Cardiac muscle cell (in vitro differentiated cells and primary cell): Measurements from ENCODE around the gene ACTRT3. TPM values are rescaled to one million over a fixed set of nuclear protein-coding genes. Genes with fewer than 3 reads are reported as not detected.

Experiments
- DNase-seq, 2 donors: peaks; one replicate each; pipeline versions ENCODE4 v3.0.0 to v3.0.0-alpha.2; 2010 to 2017; ENCODE audit warnings: low read depth in 1 of 2, low spot score in 1 of 2
- H3K27ac ChIP-seq: fragments of 200-600 bp; sonication (generic); 2 replicates; pipeline ENCODE4 v1.5.1; 2016
- H3K27me3 ChIP-seq: fragments of 200-600 bp; sonication (generic); 2 replicates; pipeline ENCODE4 v1.6.0; 2016; ENCODE audit warnings: control low read depth
- H3K36me3 ChIP-seq: fragments of 200-600 bp; sonication (generic); 2 replicates; pipeline ENCODE4 v1.5.1; 2016; ENCODE audit warnings: control low read depth
- H3K4me1 ChIP-seq: fragments of 200-600 bp; sonication (generic); 2 replicates; pipeline ENCODE4 v1.8.1; 2017; ENCODE audit warnings: low read depth, mild to moderate bottlenecking, mixed run types
- H3K4me3 ChIP-seq: fragments of 200-600 bp; sonication (generic); 2 replicates; pipeline ENCODE4 v1.5.1; 2016; ENCODE audit warnings: mild to moderate bottlenecking
- H3K9me3 ChIP-seq: fragments of 200-600 bp; sonication (generic); 2 replicates; pipeline ENCODE4 v1.5.1; 2017; ENCODE audit warnings: low read depth, mild to moderate bottlenecking, control low read depth
- polyA plus RNA-seq: library from polyadenylated mRNA; unstranded; fragments of >200 nt; fragmentation: Nextera tagmentation; extraction: Ambion mirVana; gene quantifications from 2 replicates; pipeline ENCODE4 v1.2.1, GENCODE V29; 2016
- total RNA-seq: library from RNA; depleted of rRNA; stranded (reverse); fragments of >200 nt; gene quantifications from 2 replicates; pipeline ENCODE4 v1.2.3, GENCODE V29; 2016
- TF ChIP-seq, protein P1 (sequence below): IDR thresholded peaks from 2 replicates; pipeline ENCODE4 v1.5.1; 2012; ENCODE audit warnings: low read depth, mild to moderate bottlenecking, low read length

The ACTRT3 gene
- total and polyA plus RNA-seq, 2 experiments from 2014 or later, result 1.7 TPM

DNA sequence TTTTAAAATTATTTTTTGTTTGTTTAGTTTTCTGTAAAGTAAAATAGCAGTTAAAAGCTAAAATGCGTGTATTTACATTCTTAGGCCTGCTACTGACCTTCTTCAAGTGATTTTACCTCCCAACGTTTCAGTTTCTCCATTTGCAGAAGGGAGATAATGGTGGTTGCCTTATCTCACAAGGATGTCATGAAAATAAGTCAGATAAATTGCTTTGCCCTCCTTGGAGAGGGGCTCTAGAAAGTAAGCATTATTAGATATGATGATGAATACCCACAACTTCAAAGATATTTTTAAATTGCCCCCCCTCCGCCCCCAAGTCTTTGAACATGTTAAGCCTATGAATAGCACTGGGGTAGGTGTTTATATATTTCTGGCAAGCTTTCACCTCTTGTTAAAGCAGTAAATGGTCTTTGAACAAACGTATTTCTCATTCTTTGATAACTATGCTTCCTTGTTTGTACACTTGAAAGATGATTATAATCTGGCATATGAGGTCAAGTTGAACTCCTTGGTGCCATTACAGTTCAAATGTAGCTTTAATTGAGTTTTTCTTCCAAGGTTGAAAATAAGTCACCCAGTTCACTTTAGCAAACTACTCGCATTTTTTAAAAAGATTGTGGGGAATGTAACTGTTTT lies 10.9 kb downstream of the ACTRT3 start:
- DNase-seq, result no peak
- Histone ChIP-seq H3K4me1 (peaks cover 4% of the 10 kb centered on the region), H3K27ac (no peak overlapping the region), H3K9me3 (no peaks in the 10 kb centered on the region), H3K36me3 (no peaks in the 10 kb centered on the region), H3K4me3 (no peak overlapping the region), H3K27me3 (no peaks in the 10 kb centered on the region)
- TF ChIP-seq, protein P1, sequence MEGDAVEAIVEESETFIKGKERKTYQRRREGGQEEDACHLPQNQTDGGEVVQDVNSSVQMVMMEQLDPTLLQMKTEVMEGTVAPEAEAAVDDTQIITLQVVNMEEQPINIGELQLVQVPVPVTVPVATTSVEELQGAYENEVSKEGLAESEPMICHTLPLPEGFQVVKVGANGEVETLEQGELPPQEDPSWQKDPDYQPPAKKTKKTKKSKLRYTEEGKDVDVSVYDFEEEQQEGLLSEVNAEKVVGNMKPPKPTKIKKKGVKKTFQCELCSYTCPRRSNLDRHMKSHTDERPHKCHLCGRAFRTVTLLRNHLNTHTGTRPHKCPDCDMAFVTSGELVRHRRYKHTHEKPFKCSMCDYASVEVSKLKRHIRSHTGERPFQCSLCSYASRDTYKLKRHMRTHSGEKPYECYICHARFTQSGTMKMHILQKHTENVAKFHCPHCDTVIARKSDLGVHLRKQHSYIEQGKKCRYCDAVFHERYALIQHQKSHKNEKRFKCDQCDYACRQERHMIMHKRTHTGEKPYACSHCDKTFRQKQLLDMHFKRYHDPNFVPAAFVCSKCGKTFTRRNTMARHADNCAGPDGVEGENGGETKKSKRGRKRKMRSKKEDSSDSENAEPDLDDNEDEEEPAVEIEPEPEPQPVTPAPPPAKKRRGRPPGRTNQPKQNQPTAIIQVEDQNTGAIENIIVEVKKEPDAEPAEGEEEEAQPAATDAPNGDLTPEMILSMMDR, result no peak

DNA sequence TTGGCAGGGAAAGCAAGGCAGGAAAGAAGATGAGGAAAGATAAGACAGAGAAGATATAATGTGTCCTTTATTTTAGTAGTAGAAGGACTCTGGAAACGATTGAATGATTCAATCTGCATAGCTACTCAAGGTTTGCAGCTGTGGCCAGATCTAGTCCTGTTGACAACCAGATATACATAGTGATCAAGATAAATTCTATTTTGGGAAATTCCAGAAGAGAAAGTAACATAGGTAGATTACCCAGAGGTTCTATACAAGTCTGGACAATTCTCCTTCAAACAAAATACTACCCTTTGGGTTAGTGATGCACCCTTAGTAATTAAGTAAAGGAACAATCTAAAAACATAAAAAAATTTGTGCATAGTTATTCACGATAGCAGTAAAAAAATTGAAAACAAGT lies 13.9 kb downstream of the ACTRT3 start:
- H3K4me1 ChIP-seq, result peaks cover 4% of the 10 kb centered on the region
- no peak for DNase-seq
- TF ChIP-seq, protein P1, result no peak
- H3K27me3 ChIP-seq, result no peaks in the 10 kb centered on the region
- H3K9me3 ChIP-seq, result no peaks in the 10 kb centered on the region
- no peak overlapping the region for H3K27ac ChIP-seq
- H3K4me3 ChIP-seq, result no peak overlapping the region
- H3K36me3 ChIP-seq, result no peaks in the 10 kb centered on the region

DNA sequence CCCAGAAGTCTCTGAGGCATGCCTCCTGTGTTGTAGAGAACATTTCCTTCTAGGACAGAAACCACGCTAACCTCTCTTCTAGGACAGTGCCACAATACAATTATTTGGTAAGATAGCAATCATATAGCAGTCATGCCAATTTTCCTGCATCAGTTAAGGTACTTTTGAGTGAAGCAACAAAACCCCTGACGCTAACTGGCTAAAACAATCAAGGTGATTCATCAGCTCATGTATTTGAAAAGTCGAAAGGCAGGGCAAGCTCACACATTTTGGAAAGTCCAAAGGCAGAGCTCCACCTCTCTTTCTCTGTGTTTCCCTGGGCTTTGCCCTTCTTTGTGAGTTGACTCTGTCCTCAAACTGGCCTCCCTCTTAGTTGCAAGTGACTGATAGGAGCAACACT lies 14.7 kb downstream of the ACTRT3 start:
- H3K27ac ChIP-seq, result no peak overlapping the region

DNA sequence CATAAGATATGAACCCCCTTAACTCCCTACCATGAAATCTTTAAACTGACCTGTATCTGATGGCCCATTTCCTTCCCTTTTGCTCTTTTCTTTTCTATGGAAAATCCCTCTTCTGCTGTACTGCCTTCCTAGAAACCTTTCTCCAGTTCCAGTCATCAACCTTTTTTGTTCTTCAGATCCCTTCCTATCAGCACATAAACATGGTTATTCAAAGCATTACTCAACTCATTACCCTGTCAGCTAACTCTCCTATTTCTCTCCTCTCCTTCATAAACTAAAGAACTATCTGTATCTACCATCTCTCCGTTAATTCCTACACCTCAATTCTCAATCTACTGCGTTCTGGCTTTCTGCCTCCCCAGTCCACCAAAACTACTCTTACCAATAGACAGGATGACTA lies 17.5 kb downstream of the ACTRT3 start:
- TF ChIP-seq, protein P1, result no peak
- Histone ChIP-seq H3K4me1 (no peaks in the 10 kb centered on the region), H3K9me3 (no peaks in the 10 kb centered on the region), H3K4me3 (no peak overlapping the region), H3K27ac (no peak overlapping the region), H3K27me3 (peaks cover 6% of the 10 kb centered on the region), H3K36me3 (no peaks in the 10 kb centered on the region)
- DNase-seq, result no peak

More for the DNA sequence above, 14.7 kb downstream of the ACTRT3 start:
- TF ChIP-seq, protein P1, result no peak
- DNase-seq, result no peak
- no peaks in the 10 kb centered on the region for H3K27me3 ChIP-seq
- H3K36me3 ChIP-seq, result no peaks in the 10 kb centered on the region
- no peaks in the 10 kb centered on the region for H3K9me3 ChIP-seq
- H3K4me1 ChIP-seq, result peaks cover 4% of the 10 kb centered on the region
- no peak overlapping the region for H3K4me3 ChIP-seq

DNA sequence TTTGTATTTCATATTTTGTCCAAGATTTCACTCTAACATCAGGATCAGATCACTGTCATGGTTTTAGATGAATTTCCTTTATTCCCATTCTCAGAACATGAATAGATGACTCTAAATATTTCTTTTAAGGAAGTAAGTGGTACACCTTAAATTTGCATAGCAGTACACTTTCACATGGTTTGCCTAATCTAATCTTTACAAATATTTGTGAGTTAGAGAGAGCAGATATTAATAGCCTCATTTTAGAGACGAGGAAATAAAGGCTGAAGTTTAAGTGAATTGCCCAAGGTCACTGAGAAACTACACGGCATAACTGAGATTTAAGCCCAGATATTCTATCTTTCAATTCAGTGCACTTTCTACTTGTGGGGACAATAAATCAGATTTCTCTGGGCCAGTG lies 18.7 kb downstream of the ACTRT3 start:
- H3K36me3 ChIP-seq, result no peaks in the 10 kb centered on the region
- no peak for DNase-seq
- H3K4me3 ChIP-seq, result no peak overlapping the region
- no peaks in the 10 kb centered on the region for H3K4me1 ChIP-seq
- H3K27ac ChIP-seq, result no peak overlapping the region
- no peaks in the 10 kb centered on the region for H3K9me3 ChIP-seq
- peaks cover 9% of the 10 kb centered on the region for H3K27me3 ChIP-seq
- TF ChIP-seq, protein P1, result no peak

DNA sequence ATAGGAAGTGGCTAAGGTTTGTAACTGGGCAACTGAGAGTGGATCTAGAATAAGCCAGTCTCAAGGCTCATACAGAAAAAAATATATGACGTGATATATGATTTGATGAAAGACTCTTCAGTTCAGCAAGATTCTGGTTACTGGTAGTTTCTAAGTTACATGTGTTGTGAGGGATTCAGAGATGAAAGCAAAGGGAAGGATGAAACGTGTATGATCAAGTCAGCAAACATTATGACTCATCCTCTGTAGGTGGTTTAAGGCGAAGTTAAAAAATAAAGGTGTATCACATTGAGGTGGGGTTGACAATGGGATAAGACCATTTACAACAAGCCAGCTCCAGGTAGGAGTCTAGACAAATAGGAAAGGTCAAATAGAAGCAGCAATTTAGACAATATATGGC lies 20.7 kb downstream of the ACTRT3 start:
- TF ChIP-seq, protein P1, result no peak
- no peaks in the 10 kb centered on the region for H3K9me3 ChIP-seq
- no peaks in the 10 kb centered on the region for H3K4me1 ChIP-seq
- H3K4me3 ChIP-seq, result no peak overlapping the region
- H3K36me3 ChIP-seq, result no peaks in the 10 kb centered on the region
- H3K27me3 ChIP-seq, result peaks cover 9% of the 10 kb centered on the region
- H3K27ac ChIP-seq, result no peak overlapping the region
- DNase-seq, result no peak
